OCI-M2 (cell line): ENCODE results near the gene OGFR.

ENCODE experiments used
- DNase-seq: peaks from one replicate; lab custom pipeline; 2025; ENCODE audit not compliant: unreplicated experiment; lab: John Stamatoyannopoulos, UW

OGFR gene

GRCh38 chr20:62769346-62770071 is 35.1 kb upstream of the OGFR start:
- DNase-seq = no peak

- no peak for DNase-seq
Measured at GRCh38 chr20:62770111-62770910, 34.3 kb upstream of the OGFR start.

- DNase-seq = no peak
Measured at GRCh38 chr20:62770916-62771315, 33.7 kb upstream of the OGFR start.

- DNase-seq = no peak
Measured at GRCh38 chr20:62771396-62772102, 33.1 kb upstream of the OGFR start.

- DNase-seq = no peak
Measured at GRCh38 chr20:62772103-62772611, 32.5 kb upstream of the OGFR start.

- DNase-seq = no peak
Measured at GRCh38 chr20:62772619-62772989, 32.0 kb upstream of the OGFR start.

GRCh38 chr20:62772990-62773844 is 31.4 kb upstream of the OGFR start:
- DNase-seq = no peak

GRCh38 chr20:62773845-62774714 is 30.6 kb upstream of the OGFR start:
- DNase-seq = no peak

- DNase-seq = no peak
Measured at GRCh38 chr20:62774762-62775161, 29.9 kb upstream of the OGFR start.

GRCh38 chr20:62775206-62775605 is 29.4 kb upstream of the OGFR start:
- DNase-seq = no peak

GRCh38 chr20:62776035-62776691 is 28.5 kb upstream of the OGFR start:
- DNase-seq = no peak

- no peak for DNase-seq
Measured at GRCh38 chr20:62776692-62777527, 27.7 kb upstream of the OGFR start.

- no peak for DNase-seq
Measured at GRCh38 chr20:62777528-62777830, 27.2 kb upstream of the OGFR start.

- no peak for DNase-seq
Measured at GRCh38 chr20:62778058-62778457, 26.6 kb upstream of the OGFR start.

- no peak for DNase-seq
Measured at GRCh38 chr20:62778601-62779416, 25.8 kb upstream of the OGFR start.

- DNase-seq = no peak
Measured at GRCh38 chr20:62779417-62779685, 25.3 kb upstream of the OGFR start.

GRCh38 chr20:62780204-62780603 is 24.4 kb upstream of the OGFR start:
- no peak for DNase-seq

GRCh38 chr20:62780696-62781095 is 23.9 kb upstream of the OGFR start:
- DNase-seq = no peak
